K562 (cell line): ENCODE results near the gene CWF19L1. TPM values are rescaled to one million over a fixed set of nuclear protein-coding genes. Genes with fewer than 3 reads are reported as not detected.

Source experiments
- CEBPZ ChIP-seq: fragments of 150-350 bp; IDR thresholded peaks from 2 replicates; pipeline ENCODE4 v1.6.1; 2014; ENCODE audit warnings: low read depth, mild to moderate bottlenecking, low read length, borderline replicate concordance
- DMBX1 ChIP-seq: fragments of 250-450 bp; sonication (Bioruptor Pico); IDR thresholded peaks from 2 replicates; pipeline ENCODE4 v1.8.0; 2022; ENCODE audit warnings: inconsistent platforms, mild to moderate bottlenecking, moderate library complexity, borderline replicate concordance
- ELF1 ChIP-seq: fragments of 200-800 bp; sonication (Bioruptor generic); IDR thresholded peaks from 2 replicates; pipeline ENCODE4 v1.6.1; 2016; ENCODE audit warnings: missing genetic modification characterization, missing compliant biosample characterization
- ETV1 ChIP-seq: fragments of 450-650 bp; conservative IDR thresholded peaks from 2 replicates; pipeline ENCODE4 v1.6.1; 2016; ENCODE audit warnings: missing genetic modification characterization, control low read depth, low read depth, missing compliant biosample characterization
- GTF2E2 ChIP-seq: fragments of 200-800 bp; sonication (Bioruptor generic); IDR thresholded peaks from 2 replicates; pipeline ENCODE4 v1.6.1; 2016; ENCODE audit warnings: missing genetic modification characterization, missing compliant biosample characterization
- HDAC1 ChIP-seq, 2 experiments: fragments of 450-650 bp; IDR thresholded peaks; 2 replicates each; pipeline ENCODE4 v1.6.1; 2016 to 2017; ENCODE audit warnings: inconsistent platforms in 1 of 2, mild to moderate bottlenecking in 1 of 2, moderate library complexity in 1 of 2
- HNRNPLL ChIP-seq: fragments of 200-400 bp; formaldehyde crosslinking; IDR thresholded peaks from 2 replicates; pipeline ENCODE4 v1.6.1; 2017; ENCODE audit warnings: low read length, low read depth, mild to moderate bottlenecking; ENCODE audit not compliant: poor library complexity, severe bottlenecking
- MBD2 ChIP-seq: sonication (generic); IDR thresholded peaks from 2 replicates; pipeline ENCODE4 v1.6.1; 2016; ENCODE audit warnings: low read depth, borderline replicate concordance
- MYC ChIP-seq, 2 experiments: fragments of 250-450 bp in 1 of 2; sonication (Bioruptor Pico) in 1 of 2; IDR thresholded peaks; 2 replicates each; pipeline versions ENCODE4 v1.5.1 to v1.6.1; 2012 to 2021; ENCODE audit warnings: low read depth in 2 of 2, borderline replicate concordance in 1 of 2, improper control_type of control experiment in 1 of 2, low read length in 1 of 2, mild to moderate bottlenecking in 1 of 2, moderate library complexity in 1 of 2
- NFRKB ChIP-seq: fragments of 450-650 bp; IDR thresholded peaks from 2 replicates; pipeline ENCODE4 v1.6.1; 2016; ENCODE audit warnings: low read depth
- NKRF ChIP-seq: fragments of 450-650 bp; IDR thresholded peaks from 2 replicates; pipeline ENCODE4 v1.6.1; 2016; ENCODE audit warnings: borderline replicate concordance
- PYGO2 ChIP-seq: fragments of 450-650 bp; IDR thresholded peaks from 2 replicates; pipeline ENCODE4 v1.6.1; 2016; ENCODE audit warnings: mild to moderate bottlenecking, missing genetic modification characterization, moderate library complexity, missing compliant biosample characterization
- SMAD2 ChIP-seq: fragments of 150-350 bp; IDR thresholded peaks from 2 replicates; pipeline ENCODE4 v1.6.1; 2014; ENCODE audit warnings: low read depth, mild to moderate bottlenecking, low read length
- SMC3 ChIP-seq: conservative IDR thresholded peaks from 2 replicates; pipeline ENCODE4 v1.6.1; 2011; ENCODE audit warnings: low read depth, low read length, improper control_type of control experiment; ENCODE audit not compliant: insufficient read depth
- XRCC3 ChIP-seq: fragments of 450-650 bp; IDR thresholded peaks from 2 replicates; pipeline ENCODE4 v1.6.1; 2017; ENCODE audit warnings: mild to moderate bottlenecking, moderate library complexity
- XRCC4 ChIP-seq: IDR thresholded peaks from one replicate; pipeline ENCODE4 v1.6.1; 2011; ENCODE audit not compliant: insufficient read depth, insufficient read length; ENCODE audit errors: extremely low read depth
- ZKSCAN1 ChIP-seq: fragments of 150-350 bp; IDR thresholded peaks from 2 replicates; pipeline ENCODE4 v1.6.1; 2016; ENCODE audit warnings: low read depth, low read length
- ZNF449 ChIP-seq: fragments of 250-450 bp; sonication (Bioruptor Pico); IDR thresholded peaks from 2 replicates; pipeline ENCODE4 v1.8.0; 2022; ENCODE audit warnings: moderate library complexity, mild to moderate bottlenecking, inconsistent platforms
- polyA plus RNA-seq, 8 experiments: library from polyadenylated mRNA; depleted of rRNA in 4 of 8; stranded (reverse) in 5 of 8; unstranded in 3 of 8; fragments of >200 nt; fragmentation: Nextera tagmentation in 2 of 8; fragmentation: Illumina TruSeq in 1 of 8; extraction: Ambion mirVana in 2 of 8; extraction: Trizol in 1 of 8; gene quantifications; 2 replicates each; pipeline versions ENCODE4 v1.2.1 to v1.2.3, GENCODE V29; 2011 to 2014; ENCODE audit warnings: inconsistent platforms in 1 of 8, missing spikeins in 1 of 8
- total RNA-seq, 7 experiments: library from RNA; depleted of rRNA in 6 of 7; stranded (reverse); fragments of >200 nt in 6 of 7; fragmentation: Illumina TruSeq in 2 of 7; extraction: Trizol in 2 of 7; gene quantifications; 2 replicates each; pipeline versions ENCODE4 v1.2.1 to v1.2.3, GENCODE V29; 2011 to 2021; ENCODE audit warnings: low replicate concordance in 1 of 7

Gene CWF19L1
- total and polyA plus RNA-seq, 9 of the 15 experiments (the other 6 are each of a cell fraction or from before 2014, with no cell fraction given), result 19.5 to 49.9 (median 30.9) TPM

- peak; percentile 67 for TF ChIP-seq HNRNPLL
- 0 out of 2 replicates have a peak, but pooled peaks have one; percentile 64 for TF ChIP-seq NKRF
- peak; percentile 25 for TF ChIP-seq MYC (IDR thresholded peaks at IDR 0.05; ENCODE audit: low read depth, low read length)
- TF ChIP-seq MYC (CRISPR knock-in tag; IDR thresholded peaks at IDR 0.05; ENCODE audit: borderline replicate concordance, low read depth), result no peak
- no peak for TF ChIP-seq SMC3
- TF ChIP-seq NFRKB, result 0 out of 2 replicates have a peak, but pooled peaks have one; percentile 16
- no peak for TF ChIP-seq XRCC3
- no peak for TF ChIP-seq XRCC4
- no peak for TF ChIP-seq ZNF449 (CRISPR knock-in tag)
- TF ChIP-seq GTF2E2 (tag), result peak; percentile 84; the same call in 1 of the 2 replicates
- TF ChIP-seq DMBX1, result no peak
- TF ChIP-seq ZKSCAN1, result no peak; the same call in 1 of the 2 replicates
- no peak for TF ChIP-seq CEBPZ
- TF ChIP-seq ELF1 (tag), result no peak
- TF ChIP-seq SMAD2, result no peak
- TF ChIP-seq MBD2, result peak; percentile 1; the same call in 1 of the 2 replicates
- peak; percentile 73 for TF ChIP-seq ETV1 (tag)
- TF ChIP-seq HDAC1 (IDR thresholded peaks at IDR 0.05), result 0 out of 4 replicates have a peak, but pooled peaks of 1 of the 2 experiments have one; percentile 18
- TF ChIP-seq PYGO2 (tag), result no peak
These were observed 80.9 kb downstream of the CWF19L1 start (continued) for GRCh38 chr10:100186253-100187212.
